Lower lobe of right lung (tissue), 2 donors: ENCODE results near the gene FTCD. TPM values are rescaled to one million over a fixed set of nuclear protein-coding genes. Genes with fewer than 3 reads are reported as not detected.
A peak's percentile ranks its signal among the peaks of the same experiment; 100 is the strongest.

Source experiments
- ATAC-seq, 2 donors: fragments of 200-7000 bp; cut with Tn5 transposase; one replicate each; pipeline ENCODE4 v1.9.1; 2020 to 2022; ENCODE audit warnings: mild to moderate bottlenecking in 2 of 2, moderate library complexity in 2 of 2
- DNase-seq: peaks from one replicate; pipeline ENCODE4 v3.0.0-alpha.2; 2020
- H3K27ac ChIP-seq: fragments of 200-600 bp; one replicate; pipeline ENCODE4 v1.8.0; 2022
- H3K27me3 ChIP-seq: fragments of 200-600 bp; one replicate; pipeline ENCODE4 v1.8.0; 2022; ENCODE audit warnings: low read depth
- H3K36me3 ChIP-seq: fragments of 200-600 bp; one replicate; pipeline ENCODE4 v1.8.0; 2022; ENCODE audit warnings: mild to moderate bottlenecking
- H3K4me1 ChIP-seq: fragments of 200-600 bp; one replicate; pipeline ENCODE4 v1.8.0; 2022
- H3K4me3 ChIP-seq: fragments of 200-600 bp; one replicate; pipeline ENCODE4 v1.8.0; 2022; ENCODE audit warnings: mild to moderate bottlenecking
- H3K9me3 ChIP-seq: fragments of 200-600 bp; one replicate; pipeline ENCODE4 v1.8.0; 2022
- CTCF ChIP-seq: fragments of 200-600 bp; IDR thresholded peaks from one replicate; pipeline ENCODE4 v1.8.0; 2022; ENCODE audit warnings: antibody characterized with exemption, mild to moderate bottlenecking
- intact Hi-C: fragments of 100-400 bp; cut with DNase I; formaldehyde crosslinking; loops from one replicate; pipeline ENCODE4 v1.11.0; 2022
- total RNA-seq: library from RNA; stranded (reverse); fragmentation: NEBNext Ultra II Directional; extraction: Animal tissue kit (Norgen Biotek cat#: 25700); gene quantifications from one replicate; pipeline ENCODE4 v1.2.1, GENCODE V29; 2021
- donor health status: DM: no; HTN: yes; CAD: no; lungs with severe emphysema.

Gene FTCD
- total RNA-seq, 1 donor from 2014 or later, result 1.5 TPM

GRCh38 chr21:46160657-46160906, 5.2 kb upstream of the FTCD start:
- Histone ChIP-seq H3K27ac (no peak overlapping the region), H3K27me3 (no peaks in the 10 kb centered on the region), H3K36me3 (no peaks in the 10 kb centered on the region), H3K4me3 (no peak overlapping the region), H3K4me1 (no peaks in the 10 kb centered on the region), H3K9me3 (no peaks in the 10 kb centered on the region)
- intact Hi-C loops, result no loop called here
- TF ChIP-seq CTCF, result no peak
- no peak for ATAC-seq
- no peak for DNase-seq

- H3K27ac ChIP-seq, result no peak overlapping the region
- H3K4me1 ChIP-seq, result no peaks in the 10 kb centered on the region
- TF ChIP-seq CTCF, result no peak
- peak; percentile 42 for DNase-seq
- H3K36me3 ChIP-seq, result no peaks in the 10 kb centered on the region
- no peak for ATAC-seq
- no peaks in the 10 kb centered on the region for H3K27me3 ChIP-seq
- intact Hi-C loops, result no loop called here
- H3K4me3 ChIP-seq, result no peak overlapping the region
- H3K9me3 ChIP-seq, result no peaks in the 10 kb centered on the region
These were observed 4.7 kb upstream of the FTCD start for GRCh38 chr21:46159841-46160656.

DNA sequence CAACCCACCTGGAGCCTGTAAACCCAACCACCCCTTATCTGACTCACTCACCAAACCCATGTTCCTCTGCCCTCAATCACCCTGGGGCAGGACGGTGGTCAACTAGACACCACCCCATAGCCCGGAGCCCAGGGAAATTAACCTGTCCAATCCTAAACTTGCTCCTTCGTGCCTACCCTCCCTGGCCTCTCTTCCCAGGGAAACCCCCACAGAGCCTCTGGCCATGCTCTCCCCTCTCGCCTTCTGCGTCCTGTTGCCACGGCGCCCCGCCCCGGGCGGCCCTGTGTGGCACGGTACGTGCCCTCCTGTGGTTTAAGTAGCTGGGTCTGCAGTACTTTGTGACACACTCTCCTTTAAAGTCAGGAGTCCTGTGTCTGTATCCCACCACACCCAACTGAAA, 4.0 kb upstream of the FTCD start:
- H3K36me3 ChIP-seq, result no peaks in the 10 kb centered on the region
- TF ChIP-seq CTCF, result no peak
- no peak overlapping the region for H3K27ac ChIP-seq
- no peaks in the 10 kb centered on the region for H3K4me1 ChIP-seq
- H3K4me3 ChIP-seq, result no peak overlapping the region
- no peaks in the 10 kb centered on the region for H3K27me3 ChIP-seq
- ATAC-seq, result no peak
- DNase-seq, result no peak
- intact Hi-C loops, result no loop called here
- H3K9me3 ChIP-seq, result no peaks in the 10 kb centered on the region

GRCh38 chr21:46158666-46159300, 3.4 kb upstream of the FTCD start:
- Histone ChIP-seq H3K27ac (no peak overlapping the region), H3K4me1 (no peaks in the 10 kb centered on the region), H3K4me3 (no peak overlapping the region), H3K36me3 (no peaks in the 10 kb centered on the region), H3K9me3 (no peaks in the 10 kb centered on the region), H3K27me3 (no peaks in the 10 kb centered on the region)
- intact Hi-C loops, result no loop called here
- TF ChIP-seq CTCF, result no peak
- no peak for ATAC-seq
- DNase-seq, result no peak

- ATAC-seq (no peak), DNase-seq (no peak)
- peaks cover 8% of the 10 kb centered on the region for H3K4me1 ChIP-seq
- intact Hi-C loops, result no loop called here
- no peaks in the 10 kb centered on the region for H3K9me3 ChIP-seq
- H3K27ac ChIP-seq, result no peak overlapping the region
- no peak for TF ChIP-seq CTCF
- no peaks in the 10 kb centered on the region for H3K36me3 ChIP-seq
- no peak overlapping the region for H3K4me3 ChIP-seq
- no peaks in the 10 kb centered on the region for H3K27me3 ChIP-seq
These were observed 2.6 kb upstream of the FTCD start for GRCh38 chr21:46157987-46158451.
